ENCODE results near the gene GARIN1A.
"Not testable (repeated sequence)": the region's sequence is repeated elsewhere in the genome, so short reads cannot be mapped to it uniquely, and the experiment has no call there.

GARIN1A gene

DNA sequence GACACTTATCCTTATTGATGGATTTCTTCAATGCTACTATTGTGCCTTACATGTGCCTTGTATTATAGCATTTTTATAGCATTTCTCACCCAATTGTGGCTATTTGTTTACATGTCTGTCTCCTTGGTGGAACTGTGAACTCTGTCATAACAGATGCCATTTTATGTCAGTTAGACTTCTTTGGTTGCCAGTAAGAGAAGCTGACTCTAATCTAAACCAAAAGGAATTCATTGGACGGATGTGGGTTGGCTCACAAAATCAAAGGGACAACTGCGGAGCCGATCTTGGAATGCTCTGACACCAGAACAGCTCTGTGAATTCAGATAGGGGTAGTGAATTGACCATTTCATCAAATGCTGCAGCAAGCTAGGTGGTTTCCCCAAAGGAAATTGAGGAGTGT, 15.0 kb downstream of the GARIN1A start:
- DNase-seq, result no peak

GRCh38 chr7:128688492-128688891, 16.4 kb downstream of the GARIN1A start:
- DNase-seq, result no peak

- not testable (repeated sequence) for DNase-seq
These were observed 17.3 kb downstream of the GARIN1A start for GRCh38 chr7:128689161-128689935.

- no peak for DNase-seq
These were observed 19.1 kb downstream of the GARIN1A start for GRCh38 chr7:128691227-128691626.

- no peak for DNase-seq
These were observed 20.7 kb downstream of the GARIN1A start for GRCh38 chr7:128692623-128693270.

DNA sequence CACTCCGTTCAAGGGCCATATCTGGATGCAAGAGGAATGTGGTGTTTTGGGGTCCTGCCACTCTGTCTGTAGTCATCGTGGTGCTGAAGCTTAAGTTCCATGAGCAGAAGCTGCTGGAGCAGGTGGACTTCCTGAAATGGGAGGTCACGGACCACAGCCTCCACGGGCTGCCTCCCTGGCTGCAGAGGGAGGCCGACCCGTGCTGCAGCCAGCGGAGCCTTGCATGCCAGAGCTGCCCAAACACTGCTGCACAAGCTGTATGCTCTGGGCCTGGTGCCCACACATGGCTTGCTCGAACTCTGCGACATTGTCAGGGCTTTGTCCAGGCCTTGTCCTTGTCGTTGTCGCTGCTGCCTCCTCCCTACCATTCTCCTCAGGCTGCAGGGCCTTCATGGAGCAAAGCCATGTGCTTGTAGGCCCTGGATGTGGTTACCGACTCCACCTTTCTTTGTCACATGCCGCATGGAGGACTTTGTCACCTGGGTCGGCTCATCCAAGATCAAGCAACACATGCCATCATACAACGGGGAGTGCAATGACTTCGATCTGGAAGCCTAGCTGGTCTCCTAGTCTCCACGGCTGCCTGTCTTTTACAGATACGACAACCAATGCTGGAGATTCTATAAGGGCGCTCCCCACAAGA, 21.4 kb downstream of the GARIN1A start:
- no peak for DNase-seq

- DNase-seq, result no peak
These were observed 22.6 kb downstream of the GARIN1A start for GRCh38 chr7:128694738-128695137.

- no peak for DNase-seq
These were observed 25.3 kb downstream of the GARIN1A start for GRCh38 chr7:128697302-128697905.

- no peak for DNase-seq
These were observed 27.2 kb downstream of the GARIN1A start for GRCh38 chr7:128699196-128699712.

- DNase-seq, result no peak
These were observed 27.8 kb downstream of the GARIN1A start for GRCh38 chr7:128699895-128700294.

DNA sequence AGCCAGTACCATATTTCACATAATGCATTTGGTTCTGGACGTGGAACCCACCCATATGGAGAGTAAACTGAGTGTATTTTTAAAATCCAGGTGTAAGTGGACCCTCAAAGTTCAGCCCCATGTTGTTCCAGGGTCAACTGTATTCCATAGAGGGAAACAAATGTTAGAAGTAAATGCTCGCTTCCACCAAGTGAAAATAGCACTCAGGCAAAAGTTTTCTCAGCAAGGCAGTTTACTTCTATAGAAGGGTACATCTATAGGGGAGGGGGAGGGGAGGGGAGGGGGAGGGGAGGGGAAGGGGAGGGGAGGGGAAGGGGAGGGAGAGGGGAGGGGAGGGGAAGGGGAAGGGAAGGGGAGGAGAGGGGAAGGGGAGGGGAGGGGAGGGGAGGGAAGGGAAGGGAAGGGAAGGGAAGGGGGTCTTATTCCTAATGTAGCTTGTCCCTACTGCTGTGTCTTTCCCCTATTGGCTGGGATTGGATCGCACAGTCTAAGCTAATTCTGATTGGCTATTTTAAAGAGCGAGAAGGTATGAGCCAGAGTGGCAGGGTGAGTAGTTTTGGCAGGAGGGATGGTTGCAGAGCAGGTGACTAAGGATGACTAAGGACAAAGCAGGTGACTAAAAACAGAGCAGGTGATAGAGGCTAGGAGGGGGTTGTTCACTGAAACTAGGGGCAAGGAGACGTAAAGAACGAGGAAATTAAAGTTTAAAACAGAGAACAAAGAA, 29.1 kb downstream of the GARIN1A start:
- no peak for DNase-seq

- no peak for DNase-seq
These were observed 31.6 kb downstream of the GARIN1A start for GRCh38 chr7:128703609-128704241.

GRCh38 chr7:128705891-128706333, 33.8 kb downstream of the GARIN1A start:
- DNase-seq, result no peak

GRCh38 chr7:128707752-128708151, 35.7 kb downstream of the GARIN1A start:
- DNase-seq, result no peak

DNA sequence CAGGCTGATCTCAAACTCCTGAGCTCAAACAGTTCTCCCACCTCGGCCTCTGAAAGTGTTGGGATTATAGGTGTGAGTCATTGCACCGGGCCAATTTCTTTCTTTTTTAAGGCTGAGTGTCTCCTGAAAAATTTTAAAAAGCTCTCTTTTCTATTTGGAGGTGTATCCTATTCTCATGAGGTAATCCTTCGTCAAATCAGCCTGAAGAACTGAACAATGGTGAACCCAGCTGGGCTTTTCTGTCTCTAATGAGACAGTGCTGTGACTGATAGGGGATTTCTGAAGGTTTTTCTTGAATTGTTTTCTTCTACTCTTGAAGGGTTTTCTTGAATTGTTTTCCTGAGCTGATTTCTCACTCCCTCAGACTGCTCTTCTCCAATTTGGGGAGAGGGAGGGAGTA, 36.1 kb downstream of the GARIN1A start:
- DNase-seq, result no peak

DNA sequence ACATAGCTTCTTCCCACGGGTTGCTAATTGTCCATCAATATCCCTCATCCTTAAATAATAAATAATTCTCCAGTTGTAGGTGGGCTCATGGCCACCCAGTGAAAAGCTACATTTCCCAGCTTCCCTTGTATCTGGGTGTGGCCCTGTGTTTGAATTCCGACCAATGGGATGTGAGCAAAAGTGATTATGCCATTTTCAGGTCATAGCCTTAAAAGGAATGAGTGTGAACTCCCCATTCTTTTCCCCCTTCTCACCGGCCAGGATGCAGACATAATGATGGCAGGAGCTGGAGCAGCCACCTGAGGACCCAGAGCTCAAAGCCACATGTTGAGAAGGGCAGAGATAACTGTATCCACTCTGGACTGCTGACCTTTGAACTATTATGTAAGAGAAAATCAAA, 36.7 kb downstream of the GARIN1A start:
- no peak for DNase-seq

- no peak for DNase-seq
These were observed 38.4 kb downstream of the GARIN1A start for GRCh38 chr7:128710481-128710880.

DNA sequence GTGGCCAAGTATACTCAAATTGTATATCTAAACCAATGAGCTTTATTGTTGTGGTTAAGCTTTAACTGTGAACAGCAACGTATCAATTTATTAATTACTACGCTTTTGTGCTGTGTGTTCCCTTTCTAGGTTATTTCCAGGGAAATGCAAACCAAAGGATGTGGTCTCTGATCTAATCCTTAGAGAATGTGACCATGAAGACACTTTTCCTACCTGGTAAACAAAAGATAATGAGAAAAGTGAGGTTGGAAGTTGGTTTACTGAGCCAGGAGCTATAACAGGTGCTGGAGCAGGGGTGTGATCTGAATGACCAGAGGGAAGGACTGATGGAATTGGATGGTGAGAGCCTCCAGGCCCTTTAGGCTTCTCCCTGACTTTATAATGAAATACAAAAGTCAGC, 41.7 kb downstream of the GARIN1A start:
- DNase-seq, result no peak

DNA sequence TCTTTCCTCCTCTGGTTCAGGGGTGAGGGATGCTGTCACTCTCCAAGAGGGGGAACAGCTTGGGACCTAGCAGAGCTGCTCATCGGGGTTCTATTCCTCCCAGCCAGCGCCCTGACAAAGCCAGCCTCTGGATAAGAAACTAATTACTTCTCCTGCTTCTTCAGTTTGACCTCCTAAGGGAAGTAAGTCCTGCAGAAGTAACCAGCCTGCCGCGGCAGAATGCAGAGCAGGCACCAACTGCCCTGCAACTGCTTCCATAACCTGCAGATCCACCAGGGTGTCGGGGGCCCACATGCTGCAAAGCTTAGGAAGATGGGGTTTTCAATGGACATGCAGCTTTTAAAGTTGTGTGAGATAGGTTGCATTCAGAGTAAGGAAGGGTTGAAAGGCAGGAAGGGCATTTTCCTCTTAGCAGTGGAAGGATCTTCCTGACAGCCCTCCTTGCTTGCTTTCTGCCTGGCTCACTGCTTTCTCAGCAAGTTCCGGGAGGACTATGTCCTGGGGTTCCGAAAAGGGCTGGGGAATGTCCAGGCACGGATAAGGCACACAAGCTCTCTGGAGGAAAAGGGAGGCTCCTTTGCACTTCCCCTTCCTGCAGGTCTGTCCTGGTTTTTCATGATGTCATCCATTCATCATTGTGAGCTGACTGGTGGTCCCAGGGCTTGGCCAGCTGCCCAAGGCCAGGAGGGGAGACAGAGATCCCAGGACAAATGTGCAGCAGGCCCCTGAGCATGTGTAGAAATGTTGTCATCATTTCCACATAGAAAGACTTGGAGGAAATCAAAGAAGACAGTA, 42.8 kb downstream of the GARIN1A start:
- no peak for DNase-seq

DNA sequence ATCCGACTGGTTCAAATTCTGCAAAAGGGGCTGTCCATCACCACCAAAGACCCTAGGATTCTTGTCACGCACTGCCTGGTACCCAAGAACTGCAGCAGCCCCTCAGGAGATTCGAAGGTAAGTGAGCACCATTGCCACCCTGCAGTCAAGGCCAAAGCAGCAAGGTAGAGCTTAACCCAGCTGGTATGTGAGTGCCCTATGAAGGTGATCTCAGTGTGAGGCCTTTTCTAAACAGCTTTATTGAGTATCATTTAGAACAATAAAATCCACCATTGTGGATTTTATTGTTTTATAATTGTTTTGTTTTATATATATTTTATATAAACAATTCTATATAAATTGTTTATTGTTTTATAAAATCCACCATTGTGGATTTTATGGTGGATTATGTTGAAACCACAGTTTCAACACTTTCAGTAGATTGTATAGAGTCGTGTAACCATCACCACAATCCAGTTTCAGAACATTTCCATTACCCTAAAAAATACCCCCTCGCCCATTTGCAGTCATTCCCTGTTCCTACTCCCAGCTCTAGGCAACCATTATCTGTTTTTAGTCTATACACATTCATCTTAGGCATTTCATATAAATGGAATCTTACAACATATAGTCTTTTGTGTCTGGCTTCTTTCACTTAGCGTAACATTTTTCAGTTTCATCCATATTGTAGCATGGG, 47.0 kb downstream of the GARIN1A start:
- DNase-seq, result no peak

- DNase-seq, result no peak
These were observed 49.3 kb downstream of the GARIN1A start for GRCh38 chr7:128721376-128721775.
